Mammary epithelial cell (primary cell): Measurements from ENCODE around the gene CACNG1.

ENCODE experiments used
- EZH2 ChIP-seq: IDR thresholded peaks from 2 replicates; pipeline ENCODE4 v1.6.1; 2012; ENCODE audit warnings: low read length, inconsistent platforms, borderline replicate concordance
- TF ChIP-seq, protein P1 (sequence below), 2 donors: IDR thresholded peaks in 1 of 2; conservative IDR thresholded peaks in 1 of 2; 2 replicates each; pipeline ENCODE4 v1.5.1; 2011 to 2012; ENCODE audit warnings: inconsistent platforms in 2 of 2, low read length in 2 of 2, mild to moderate bottlenecking in 2 of 2, control low read depth in 1 of 2, low read depth in 1 of 2; ENCODE audit not compliant: insufficient read depth in 1 of 2; ENCODE audit errors: extremely low read depth in 1 of 2

DNA sequence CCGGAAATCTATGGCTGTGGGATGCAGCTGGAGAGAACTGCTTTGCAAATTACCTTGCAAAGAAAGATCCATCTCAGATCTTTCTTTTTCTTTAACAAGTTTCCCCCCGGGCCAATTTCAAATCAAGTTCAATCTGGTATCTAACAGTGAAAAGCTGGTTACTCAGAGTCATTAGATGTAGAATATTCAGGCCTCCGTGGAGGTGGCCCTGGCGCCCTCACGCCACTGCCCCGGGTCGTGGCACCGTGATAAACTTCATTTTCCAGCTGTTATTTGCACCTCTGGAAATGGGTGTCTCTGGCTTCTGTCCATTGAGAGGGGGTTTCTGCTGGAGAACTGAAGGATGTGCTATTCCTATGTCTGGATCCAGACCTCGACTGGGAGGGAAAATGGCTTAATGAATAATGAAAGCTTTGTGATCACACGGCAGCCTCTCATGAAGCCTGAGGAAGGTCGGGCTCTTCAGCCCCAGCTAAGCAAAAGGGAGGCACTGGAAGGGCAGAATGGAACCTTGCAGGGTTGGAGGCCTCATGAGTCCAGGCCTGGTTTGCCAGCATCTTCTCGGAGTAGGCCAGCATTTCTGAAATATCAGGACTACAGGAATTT lies 49.3 kb upstream of the CACNG1 start:
- TF ChIP-seq, protein P1, sequence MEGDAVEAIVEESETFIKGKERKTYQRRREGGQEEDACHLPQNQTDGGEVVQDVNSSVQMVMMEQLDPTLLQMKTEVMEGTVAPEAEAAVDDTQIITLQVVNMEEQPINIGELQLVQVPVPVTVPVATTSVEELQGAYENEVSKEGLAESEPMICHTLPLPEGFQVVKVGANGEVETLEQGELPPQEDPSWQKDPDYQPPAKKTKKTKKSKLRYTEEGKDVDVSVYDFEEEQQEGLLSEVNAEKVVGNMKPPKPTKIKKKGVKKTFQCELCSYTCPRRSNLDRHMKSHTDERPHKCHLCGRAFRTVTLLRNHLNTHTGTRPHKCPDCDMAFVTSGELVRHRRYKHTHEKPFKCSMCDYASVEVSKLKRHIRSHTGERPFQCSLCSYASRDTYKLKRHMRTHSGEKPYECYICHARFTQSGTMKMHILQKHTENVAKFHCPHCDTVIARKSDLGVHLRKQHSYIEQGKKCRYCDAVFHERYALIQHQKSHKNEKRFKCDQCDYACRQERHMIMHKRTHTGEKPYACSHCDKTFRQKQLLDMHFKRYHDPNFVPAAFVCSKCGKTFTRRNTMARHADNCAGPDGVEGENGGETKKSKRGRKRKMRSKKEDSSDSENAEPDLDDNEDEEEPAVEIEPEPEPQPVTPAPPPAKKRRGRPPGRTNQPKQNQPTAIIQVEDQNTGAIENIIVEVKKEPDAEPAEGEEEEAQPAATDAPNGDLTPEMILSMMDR (conservative IDR thresholded peaks at IDR 0.05 in 1 of 2, IDR thresholded peaks at IDR 0.05 in 1 of 2; ENCODE audit: extremely low read depth in 1 of 2, insufficient read depth in 1 of 2, low read depth in 1 of 2, low read length in 2 of 2), result no peak
- TF ChIP-seq EZH2, result no peak
